GM23338 (cell line): ENCODE results near the gene MMS19. TPM values are rescaled to one million over a fixed set of nuclear protein-coding genes. Genes with fewer than 3 reads are reported as not detected.

Experiments
- ATAC-seq: fragments of 200-7000 bp; cut with Tn5 transposase; 3 replicates; pipeline ENCODE4 v1.9.1; 2020
- DNase-seq: peaks from one replicate; pipeline ENCODE4 v3.0.0-alpha.2; 2015; ENCODE audit warnings: low spot score
- H2AFZ ChIP-seq: fragments of 200-600 bp; sonication (generic); 2 replicates; pipeline ENCODE4 v1.8.0; 2016; ENCODE audit warnings: antibody characterized with exemption, mild to moderate bottlenecking, moderate library complexity
- H3F3A ChIP-seq: fragments of 200-600 bp; sonication (generic); replicated peaks from 2 replicates; pipeline ENCODE4 v1.8.0; 2017; ENCODE audit warnings: antibody characterized with exemption, mixed run types, low read depth
- H3K27ac ChIP-seq: fragments of 200-600 bp; sonication (generic); 2 replicates; pipeline ENCODE4 v1.6.1; 2016; ENCODE audit warnings: low read depth
- H3K27me3 ChIP-seq: fragments of 200-600 bp; sonication (generic); 2 replicates; pipeline ENCODE4 v1.8.0; 2016; ENCODE audit warnings: mild to moderate bottlenecking, mixed run types, moderate library complexity; ENCODE audit not compliant: insufficient read depth
- H3K36me3 ChIP-seq: fragments of 200-600 bp; sonication (generic); 2 replicates; pipeline ENCODE4 v1.8.0; 2016; ENCODE audit warnings: mild to moderate bottlenecking; ENCODE audit not compliant: insufficient read depth
- H3K4me1 ChIP-seq: fragments of 200-600 bp; sonication (generic); 2 replicates; pipeline ENCODE4 v1.8.0; 2016; ENCODE audit warnings: mild to moderate bottlenecking, moderate library complexity; ENCODE audit not compliant: insufficient read depth
- H3K4me2 ChIP-seq: fragments of 200-600 bp; sonication (generic); 2 replicates; pipeline ENCODE4 v1.7.1; 2017; ENCODE audit warnings: mixed run types
- H3K4me3 ChIP-seq: fragments of 200-600 bp; sonication (generic); 2 replicates; pipeline ENCODE4 v1.6.1; 2016; ENCODE audit warnings: mixed run types
- H3K79me2 ChIP-seq: fragments of 200-600 bp; sonication (generic); replicated peaks from 2 replicates; pipeline ENCODE4 v1.8.0; 2017; ENCODE audit warnings: mild to moderate bottlenecking; ENCODE audit not compliant: insufficient read depth
- H3K9me2 ChIP-seq: fragments of 200-600 bp; sonication (generic); 2 replicates; pipeline ENCODE4 v1.8.0; 2017; ENCODE audit not compliant: insufficient read depth
- H4K20me1 ChIP-seq: fragments of 200-600 bp; sonication (generic); replicated peaks from 2 replicates; pipeline ENCODE4 v1.8.0; 2017; ENCODE audit warnings: mild to moderate bottlenecking; ENCODE audit not compliant: insufficient read depth
- H3K27ac Mint-ChIP-seq: 2 replicates; pipeline ENCODE4 v1.8.0; 2020; ENCODE audit warnings: inconsistent platforms, mild to moderate bottlenecking, moderate library complexity, mixed read lengths
- H3K27me3 Mint-ChIP-seq: 3 replicates; pipeline ENCODE4 v1.8.0; 2022; ENCODE audit warnings: low read depth, mild to moderate bottlenecking, moderate library complexity, mixed read lengths, inconsistent platforms; ENCODE audit not compliant: insufficient read depth, poor library complexity
- H3K36me3 Mint-ChIP-seq: 3 replicates; pipeline ENCODE4 v1.8.0; 2021; ENCODE audit warnings: low read depth, mild to moderate bottlenecking, inconsistent platforms, moderate library complexity, mixed read lengths
- H3K4me1 Mint-ChIP-seq: 3 replicates; pipeline ENCODE4 v1.8.0; 2020; ENCODE audit warnings: mild to moderate bottlenecking, inconsistent platforms, mixed read lengths
- H3K4me3 Mint-ChIP-seq: 3 replicates; pipeline ENCODE4 v1.8.0; 2021; ENCODE audit warnings: moderate library complexity, mild to moderate bottlenecking, inconsistent platforms, mixed read lengths
- H3K9me3 Mint-ChIP-seq: 3 replicates; pipeline ENCODE4 v1.8.0; 2020; ENCODE audit warnings: moderate library complexity, mild to moderate bottlenecking, inconsistent platforms, mixed read lengths
- CREB1 ChIP-seq: fragments of 250-450 bp; sonication (Bioruptor Pico); IDR thresholded peaks from 2 replicates; pipeline ENCODE4 v1.5.0; 2020; ENCODE audit warnings: low read depth, mild to moderate bottlenecking, moderate library complexity
- CTCF ChIP-seq, 2 experiments: fragments of 200-600 bp in 1 of 2; sonication (generic) in 1 of 2; conservative IDR thresholded peaks; 2 replicates each; pipeline versions ENCODE4 v1.5.1 to v1.6.1; 2016 to 2017; ENCODE audit warnings: antibody characterized with exemption in 2 of 2, low read depth in 2 of 2, mild to moderate bottlenecking in 2 of 2, moderate library complexity in 1 of 2
- ETS1 ChIP-seq: IDR thresholded peaks from 2 replicates; pipeline ENCODE4 v1.6.1; 2016; ENCODE audit warnings: antibody characterized with exemption
- EZH2 ChIP-seq: fragments of 200-600 bp; sonication (generic); IDR thresholded peaks from one replicate; pipeline ENCODE4 v1.8.0; 2017; ENCODE audit warnings: antibody characterized with exemption, mild to moderate bottlenecking, low read depth; ENCODE audit not compliant: unreplicated experiment
- JUNB ChIP-seq: IDR thresholded peaks from one replicate; pipeline ENCODE4 v1.6.1; 2016; ENCODE audit warnings: antibody characterized with exemption; ENCODE audit not compliant: unreplicated experiment
- NANOG ChIP-seq: IDR thresholded peaks from 2 replicates; pipeline ENCODE4 v1.6.1; 2016; ENCODE audit warnings: antibody characterized with exemption, borderline replicate concordance
- POLR2AphosphoS5 ChIP-seq: IDR thresholded peaks from 2 replicates; pipeline ENCODE4 v1.6.1; 2016; ENCODE audit warnings: antibody characterized with exemption, low read depth
- REST ChIP-seq: IDR thresholded peaks from one replicate; pipeline ENCODE4 v1.6.1; 2018; ENCODE audit warnings: antibody characterized with exemption; ENCODE audit not compliant: unreplicated experiment
- STAT1 ChIP-seq: IDR thresholded peaks from one replicate; pipeline ENCODE4 v1.6.1; 2016; ENCODE audit warnings: antibody characterized with exemption; ENCODE audit not compliant: unreplicated experiment
- ZNF462 ChIP-seq: fragments of 250-450 bp; sonication (Bioruptor Pico); IDR thresholded peaks from 2 replicates; pipeline ENCODE4 v1.5.0; 2020; ENCODE audit warnings: mild to moderate bottlenecking, moderate library complexity
- polyA plus RNA-seq: library from polyadenylated mRNA; unstranded; fragments of >200 nt; fragmentation: Nextera tagmentation; extraction: Ambion mirVana; gene quantifications from 2 replicates; pipeline ENCODE4 v1.2.1, GENCODE V29; 2016
- total RNA-seq: library from RNA; depleted of rRNA; stranded (reverse); fragments of >200 nt; shearing (Covaris generic); gene quantifications from 2 replicates; pipeline ENCODE4 v1.2.3, GENCODE V29; 2014

MMS19 gene
- total and polyA plus RNA-seq, 2 experiments from 2014 or later: 81.5 to 252 TPM

- Histone ChIP-seq H3K4me3 (no peak overlapping the region), H4K20me1 (peaks cover 15% of the 10 kb centered on the region), H3K4me1 (peaks cover 33% of the 10 kb centered on the region), H3K79me2 (peaks cover 82% of the 10 kb centered on the region), H3K9me2 (no peaks in the 10 kb centered on the region), H3K27ac (0 out of 2 replicates have a peak overlapping the region, but pooled peaks have one; percentile 88), H3F3A (no peaks in the 10 kb centered on the region), H2AFZ (no peak overlapping the region), H3K36me3 (no peaks in the 10 kb centered on the region), H3K4me2 (peak overlapping the region; percentile 69), H3K27me3 (no peaks in the 10 kb centered on the region)
- Mint-ChIP-seq H3K27me3 (peaks cover 6% of the 10 kb centered on the region), H3K4me1 (peaks cover 18% of the 10 kb centered on the region), H3K4me3 (no peak overlapping the region), H3K27ac (no peak overlapping the region), H3K36me3 (no peaks in the 10 kb centered on the region), H3K9me3 (no peaks in the 10 kb centered on the region)
- ATAC-seq (peak; percentile 64), DNase-seq (no peak)
- TF ChIP-seq JUNB: no peak
- TF ChIP-seq CTCF (conservative IDR thresholded peaks at IDR 0.05; ENCODE audit: low read depth in 2 of 2): no peak
- no peak for TF ChIP-seq CREB1 (CRISPR knock-in tag)
- TF ChIP-seq REST: no peak
- no peak for TF ChIP-seq ETS1
- no peak for TF ChIP-seq NANOG
- TF ChIP-seq ZNF462 (CRISPR knock-in tag): no peak
- no peak for TF ChIP-seq POLR2AphosphoS5
- TF ChIP-seq STAT1: no peak
- TF ChIP-seq EZH2: no peak
Observed at GRCh38 chr10:97508342-97508741, 10.1 kb upstream of the MMS19 start.
